CD4-positive, alpha-beta T cell treated with Interleukin-15 for 4 hours (primary cell): ENCODE data around the gene C1QTNF2.

ENCODE experiments used
- DNase-seq: peaks from one replicate; pipeline ENCODE4 v3.0.0-alpha.2; 2020; ENCODE audit warnings: low spot score

C1QTNF2 gene

DNA sequence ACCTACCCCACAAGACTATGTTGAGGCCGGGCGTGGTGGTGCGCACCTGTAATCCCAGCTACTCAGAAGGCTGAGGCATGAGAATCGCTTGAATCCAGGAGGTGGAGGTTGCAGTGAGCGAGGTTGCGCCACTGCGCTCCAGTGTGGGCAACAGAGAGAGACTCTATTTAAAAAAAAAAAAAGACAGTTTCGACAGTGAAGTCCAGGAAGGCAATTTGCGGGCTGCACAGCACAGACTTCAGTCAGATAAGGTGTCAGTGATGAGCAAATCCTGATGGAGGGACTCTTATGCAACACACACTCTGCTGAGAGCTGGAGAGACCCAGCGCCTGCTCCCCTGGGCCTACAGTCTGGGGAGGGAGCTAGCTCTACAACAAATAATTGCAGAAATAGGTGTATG is 72.2 kb downstream of the C1QTNF2 start:
- DNase-seq, result no peak

- DNase-seq, result no peak
These were observed 72.7 kb downstream of the C1QTNF2 start for GRCh38 chr5:160297776-160298175.
